Stimulated activated CD4-positive, alpha-beta T cell treated with anti-CD3 and anti-CD28 coated beads, Interleukin-4, amount 100 ng/mL, for 1 hour (primary cell): ENCODE measurements around the gene MXD3.
"Not testable (repeated sequence)": the region's sequence is repeated elsewhere in the genome, so short reads cannot be mapped to it uniquely, and the experiment has no call there.

ENCODE experiments used
- DNase-seq: peaks from one replicate; pipeline ENCODE4 v3.0.0-alpha.2; 2020

MXD3 gene

GRCh38 chr5:177343000-177343399 is 31.3 kb upstream of the MXD3 start:
- DNase-seq: not testable (repeated sequence)

- no peak for DNase-seq
Observed at GRCh38 chr5:177339107-177339638, 27.5 kb upstream of the MXD3 start.

GRCh38 chr5:177338251-177339106 is 26.8 kb upstream of the MXD3 start:
- DNase-seq: no peak

- no peak for DNase-seq
Observed at GRCh38 chr5:177336603-177337494, 25.2 kb upstream of the MXD3 start.

- no peak for DNase-seq
Observed at GRCh38 chr5:177336112-177336511, 24.4 kb upstream of the MXD3 start.

GRCh38 chr5:177335701-177336065 is 24.0 kb upstream of the MXD3 start:
- DNase-seq: no peak

- no peak for DNase-seq
Observed at GRCh38 chr5:177334781-177335700, 23.3 kb upstream of the MXD3 start.

GRCh38 chr5:177334155-177334551 is 22.5 kb upstream of the MXD3 start:
- DNase-seq: no peak

- no peak for DNase-seq
Observed at GRCh38 chr5:177333420-177334154, 21.9 kb upstream of the MXD3 start.

GRCh38 chr5:177332896-177333260 is 21.2 kb upstream of the MXD3 start:
- no peak for DNase-seq

GRCh38 chr5:177332031-177332895 is 20.6 kb upstream of the MXD3 start:
- no peak for DNase-seq

GRCh38 chr5:177330991-177331842 is 19.5 kb upstream of the MXD3 start:
- no peak for DNase-seq

- DNase-seq: no peak
Observed at GRCh38 chr5:177329883-177330282, 18.2 kb upstream of the MXD3 start.

- no peak for DNase-seq
Observed at GRCh38 chr5:177328545-177329231, 17.0 kb upstream of the MXD3 start.

GRCh38 chr5:177327539-177328522 is 16.1 kb upstream of the MXD3 start:
- no peak for DNase-seq

- no peak for DNase-seq
Observed at GRCh38 chr5:177325868-177326381, 14.2 kb upstream of the MXD3 start.

GRCh38 chr5:177320879-177321278 is 9.2 kb upstream of the MXD3 start:
- no peak for DNase-seq
